Astrocyte (in vitro differentiated cells and primary cell): ENCODE data around the gene POLR2M. TPM values are rescaled to one million over a fixed set of nuclear protein-coding genes. Genes with fewer than 3 reads are reported as not detected.
A peak's percentile ranks its signal among the peaks of the same experiment; 100 is the strongest.

ENCODE experiments used
- DNase-seq: peaks from one replicate; pipeline ENCODE4 v3.0.0-alpha.2; 2010; ENCODE audit warnings: low read depth
- FAIRE-seq: peaks from 2 replicates; lab custom pipeline; 2011; peaks lifted over from hg19 to GRCh38; lab: Jason Lieb, UNC
- H2AFZ ChIP-seq: 2 replicates; pipeline ENCODE4 v1.6.0; 2012; ENCODE audit warnings: low read depth, low read length, inconsistent platforms
- H3K27ac ChIP-seq: 2 replicates; pipeline ENCODE4 v1.5.1; 2011; ENCODE audit warnings: low read depth, low read length, inconsistent platforms
- H3K27me3 ChIP-seq: 2 replicates; pipeline ENCODE4 v1.6.0; 2011; ENCODE audit warnings: low read length, inconsistent platforms; ENCODE audit not compliant: insufficient read depth
- H3K36me3 ChIP-seq: 2 replicates; pipeline ENCODE4 v1.5.1; 2011; ENCODE audit warnings: low read length, inconsistent platforms; ENCODE audit not compliant: insufficient read depth
- H3K4me1 ChIP-seq: 2 replicates; pipeline ENCODE4 v1.5.1; 2011; ENCODE audit warnings: low read length, inconsistent platforms; ENCODE audit not compliant: insufficient read depth
- H3K4me2 ChIP-seq: 2 replicates; pipeline ENCODE4 v1.6.0; 2012; ENCODE audit warnings: low read length, inconsistent platforms
- H3K4me3 ChIP-seq: 2 replicates; pipeline ENCODE4 v1.5.1; 2011; ENCODE audit warnings: low read depth, mild to moderate bottlenecking, low read length, inconsistent platforms; ENCODE audit not compliant: insufficient read depth
- H3K79me2 ChIP-seq: 2 replicates; pipeline ENCODE4 v1.6.0; 2012; ENCODE audit warnings: mild to moderate bottlenecking, low read length, inconsistent platforms; ENCODE audit not compliant: insufficient read depth
- H3K9ac ChIP-seq: 2 replicates; pipeline ENCODE4 v1.6.0; 2012; ENCODE audit warnings: mild to moderate bottlenecking, low read length, inconsistent platforms
- H3K9me3 ChIP-seq: 2 replicates; pipeline ENCODE4 v1.5.1; 2012; ENCODE audit warnings: low read depth, mild to moderate bottlenecking, low read length, inconsistent platforms; ENCODE audit not compliant: insufficient read depth
- H4K20me1 ChIP-seq: 2 replicates; pipeline ENCODE4 v1.6.0; 2012; ENCODE audit warnings: low read length, inconsistent platforms; ENCODE audit not compliant: insufficient read depth
- H3K27ac Mint-ChIP-seq: one replicate; pipeline ENCODE4 v1.8.0; 2021; ENCODE audit warnings: mild to moderate bottlenecking, mixed read lengths; ENCODE audit not compliant: unreplicated experiment
- H3K27me3 Mint-ChIP-seq: one replicate; pipeline ENCODE4 v1.8.0; 2021; ENCODE audit warnings: low read depth, mixed read lengths; ENCODE audit not compliant: unreplicated experiment
- H3K36me3 Mint-ChIP-seq: one replicate; pipeline ENCODE4 v1.8.0; 2021; ENCODE audit warnings: low read depth, mixed read lengths; ENCODE audit not compliant: unreplicated experiment
- H3K4me1 Mint-ChIP-seq: one replicate; pipeline ENCODE4 v1.8.0; 2021; ENCODE audit warnings: low read depth, mixed read lengths; ENCODE audit not compliant: unreplicated experiment
- H3K4me3 Mint-ChIP-seq: one replicate; pipeline ENCODE4 v1.8.0; 2021; ENCODE audit warnings: mild to moderate bottlenecking, moderate library complexity, mixed read lengths; ENCODE audit not compliant: unreplicated experiment
- H3K9me3 Mint-ChIP-seq: one replicate; pipeline ENCODE4 v1.8.0; 2021; ENCODE audit warnings: mild to moderate bottlenecking, mixed read lengths; ENCODE audit not compliant: unreplicated experiment
- CTCF ChIP-seq: IDR thresholded peaks from 2 replicates; pipeline ENCODE4 v1.5.1; 2011; ENCODE audit warnings: low read depth, mild to moderate bottlenecking, inconsistent platforms, low read length, moderate library complexity; ENCODE audit not compliant: insufficient read depth
- EZH2 ChIP-seq: IDR thresholded peaks from 2 replicates; pipeline ENCODE4 v1.6.1; 2012; ENCODE audit warnings: mild to moderate bottlenecking, low read length, inconsistent platforms; ENCODE audit not compliant: insufficient read depth
- total RNA-seq: library from RNA; stranded (reverse); gene quantifications from 2 replicates; pipeline ENCODE4 v1.2.1, GENCODE V29; 2021

The POLR2M gene
- total RNA-seq, 1 donor from 2014 or later, result 61.4 TPM

- Mint-ChIP-seq H3K27me3 (peaks cover 15% of the 10 kb centered on the region), H3K9me3 (no peaks in the 10 kb centered on the region), H3K4me3 (no peak overlapping the region), H3K4me1 (no peaks in the 10 kb centered on the region), H3K36me3 (no peaks in the 10 kb centered on the region), H3K27ac (no peak overlapping the region)
- Histone ChIP-seq H3K36me3 (no peaks in the 10 kb centered on the region), H3K4me1 (no peaks in the 10 kb centered on the region), H3K4me3 (no peak overlapping the region), H3K27me3 (no peaks in the 10 kb centered on the region), H3K79me2 (no peaks in the 10 kb centered on the region), H4K20me1 (no peaks in the 10 kb centered on the region), H3K9ac (peak overlapping the region; percentile 8), H3K27ac (no peak overlapping the region), H3K9me3 (no peaks in the 10 kb centered on the region), H3K4me2 (peak overlapping the region; percentile 49), H2AFZ (no peak overlapping the region)
- no peak for FAIRE-seq
- TF ChIP-seq CTCF, result no peak
- no peak for TF ChIP-seq EZH2
- no peak for DNase-seq
Observed at GRCh38 chr15:57747206-57747896, 40.8 kb downstream of the POLR2M start.

- no peaks in the 10 kb centered on the region for H3K36me3 ChIP-seq
- H3K27me3 Mint-ChIP-seq, result peaks cover 8% of the 10 kb centered on the region
- no peaks in the 10 kb centered on the region for H3K9me3 Mint-ChIP-seq
- H3K4me1 Mint-ChIP-seq, result no peaks in the 10 kb centered on the region
- no peaks in the 10 kb centered on the region for H3K36me3 Mint-ChIP-seq
- no peaks in the 10 kb centered on the region for H4K20me1 ChIP-seq
- no peaks in the 10 kb centered on the region for H3K79me2 ChIP-seq
- no peak overlapping the region for H3K27ac ChIP-seq
- H3K9ac ChIP-seq, result no peak overlapping the region
- no peaks in the 10 kb centered on the region for H3K27me3 ChIP-seq
- FAIRE-seq (no peak), DNase-seq (peak; percentile 14)
- H3K4me1 ChIP-seq, result no peaks in the 10 kb centered on the region
- no peak overlapping the region for H3K4me3 Mint-ChIP-seq
- no peak overlapping the region for H3K27ac Mint-ChIP-seq
- TF ChIP-seq EZH2 (no peak), CTCF (peak; percentile 63)
- no peaks in the 10 kb centered on the region for H3K9me3 ChIP-seq
- no peak overlapping the region for H3K4me3 ChIP-seq
- no peak overlapping the region for H2AFZ ChIP-seq
- no peak overlapping the region for H3K4me2 ChIP-seq
Observed at GRCh38 chr15:57751177-57751800, 44.8 kb downstream of the POLR2M start.

GRCh38 chr15:57752436-57752835 is 45.9 kb downstream of the POLR2M start:
- no peak overlapping the region for H3K27ac ChIP-seq
- FAIRE-seq (no peak), DNase-seq (no peak)
- no peaks in the 10 kb centered on the region for H3K4me1 Mint-ChIP-seq
- no peaks in the 10 kb centered on the region for H3K36me3 ChIP-seq
- H3K9ac ChIP-seq, result no peak overlapping the region
- H3K4me3 Mint-ChIP-seq, result no peak overlapping the region
- H2AFZ ChIP-seq, result no peak overlapping the region
- H4K20me1 ChIP-seq, result no peaks in the 10 kb centered on the region
- no peaks in the 10 kb centered on the region for H3K27me3 ChIP-seq
- H3K36me3 Mint-ChIP-seq, result no peaks in the 10 kb centered on the region
- H3K4me3 ChIP-seq, result no peak overlapping the region
- H3K79me2 ChIP-seq, result no peaks in the 10 kb centered on the region
- H3K27me3 Mint-ChIP-seq, result peaks cover 8% of the 10 kb centered on the region
- H3K9me3 Mint-ChIP-seq, result no peaks in the 10 kb centered on the region
- TF ChIP-seq EZH2 (no peak), CTCF (no peak)
- H3K4me1 ChIP-seq, result no peaks in the 10 kb centered on the region
- H3K4me2 ChIP-seq, result no peak overlapping the region
- H3K9me3 ChIP-seq, result no peaks in the 10 kb centered on the region
- H3K27ac Mint-ChIP-seq, result no peak overlapping the region
